ENCODE data around the gene SLX4IP.

The SLX4IP gene

GRCh38 chr20:10633718-10634117, 198.6 kb downstream of the SLX4IP start:
- Histone ChIP-seq H2BK120ac (ENCODE audit: low read depth, low read length) (no peak overlapping the region), H3K4ac (ENCODE audit: low read depth, low read length) (no peak overlapping the region), H3K27me3 (ENCODE audit: insufficient read depth, low read length, poor library complexity) (no peaks in the 10 kb centered on the region), H3K4me1 (ENCODE audit: control insufficient read depth, low read depth, low read length) (peaks cover 8% of the 10 kb centered on the region), H3K9ac (ENCODE audit: low read length) (no peak overlapping the region), H3K4me2 (ENCODE audit: low read length) (no peak overlapping the region), H3K79me2 (ENCODE audit: control insufficient read depth, insufficient read depth, low read length) (no peaks in the 10 kb centered on the region), H3K18ac (ENCODE audit: low read length) (no peak overlapping the region), H4K8ac (ENCODE audit: low read depth, low read length) (no peak overlapping the region), H4K5ac (ENCODE audit: low read length) (no peak overlapping the region), H2BK5ac (ENCODE audit: low read length) (no peak overlapping the region), H3K4me3 (ENCODE audit: low read length) (no peak overlapping the region), H3K56ac (ENCODE audit: low read length) (no peak overlapping the region), H3K27ac (ENCODE audit: low read depth, low read length) (no peak overlapping the region), H2BK15ac (replicated peaks; ENCODE audit: low read depth) (no peak overlapping the region), H3K79me1 (ENCODE audit: low read length) (no peaks in the 10 kb centered on the region), H2AK5ac (ENCODE audit: low read length) (no peak overlapping the region), H3K23ac (ENCODE audit: low read length) (no peak overlapping the region), H3K36me3 (ENCODE audit: control insufficient read depth, insufficient read depth, low read length) (no peaks in the 10 kb centered on the region)
- DNase-seq: no peak
- no CpG with 5 or more reads among the region's 5 CpGs for WGBS (ENCODE audit: extremely low coverage, insufficient coverage, low lambda C conversion rate)

- Histone ChIP-seq H2AK5ac (ENCODE audit: low read length) (no peak overlapping the region), H3K27me3 (ENCODE audit: insufficient read depth, low read length, poor library complexity) (no peaks in the 10 kb centered on the region)
- no CpG with 5 or more reads among the region's 5 CpGs for WGBS (ENCODE audit: extremely low coverage, insufficient coverage, low lambda C conversion rate)
Observed at GRCh38 chr20:10634211-10634610, 199.1 kb downstream of the SLX4IP start.

GRCh38 chr20:10634683-10635411, 199.7 kb downstream of the SLX4IP start:
- Histone ChIP-seq H4K5ac (ENCODE audit: low read length) (no peak overlapping the region), H3K36me3 (ENCODE audit: control insufficient read depth, insufficient read depth, low read length) (no peaks in the 10 kb centered on the region), H3K4ac (ENCODE audit: low read depth, low read length) (no peak overlapping the region), H3K79me2 (ENCODE audit: control insufficient read depth, insufficient read depth, low read length) (no peaks in the 10 kb centered on the region), H2AK5ac (ENCODE audit: low read length) (no peak overlapping the region), H2BK15ac (replicated peaks; ENCODE audit: low read depth) (no peak overlapping the region), H3K4me2 (ENCODE audit: low read length) (no peak overlapping the region), H3K56ac (ENCODE audit: low read length) (no peak overlapping the region), H3K27me3 (ENCODE audit: insufficient read depth, low read length, poor library complexity) (no peaks in the 10 kb centered on the region), H3K27ac (ENCODE audit: low read depth, low read length) (no peak overlapping the region), H3K79me1 (ENCODE audit: low read length) (no peaks in the 10 kb centered on the region), H4K8ac (ENCODE audit: low read depth, low read length) (no peak overlapping the region), H3K23ac (ENCODE audit: low read length) (no peak overlapping the region), H3K4me1 (ENCODE audit: control insufficient read depth, low read depth, low read length) (peaks cover 10% of the 10 kb centered on the region), H3K4me3 (ENCODE audit: low read length) (no peak overlapping the region), H2BK120ac (ENCODE audit: low read depth, low read length) (no peak overlapping the region), H3K18ac (ENCODE audit: low read length) (no peak overlapping the region), H2BK5ac (ENCODE audit: low read length) (no peak overlapping the region), H3K9ac (ENCODE audit: low read length) (no peak overlapping the region)
- DNase-seq: no peak
- WGBS (ENCODE audit: extremely low coverage, insufficient coverage, low lambda C conversion rate): no CpG with 5 or more reads among the region's 11 CpGs

More at GRCh38 chr20:10634211-10634610, 199.1 kb downstream of the SLX4IP start:
- Histone ChIP-seq H2BK5ac (ENCODE audit: low read length) (no peak overlapping the region), H4K8ac (ENCODE audit: low read depth, low read length) (no peak overlapping the region), H3K4me3 (ENCODE audit: low read length) (no peak overlapping the region), H3K79me2 (ENCODE audit: control insufficient read depth, insufficient read depth, low read length) (no peaks in the 10 kb centered on the region), H3K18ac (ENCODE audit: low read length) (no peak overlapping the region), H3K4ac (ENCODE audit: low read depth, low read length) (no peak overlapping the region), H3K23ac (ENCODE audit: low read length) (no peak overlapping the region), H2BK120ac (ENCODE audit: low read depth, low read length) (no peak overlapping the region), H3K36me3 (ENCODE audit: control insufficient read depth, insufficient read depth, low read length) (no peaks in the 10 kb centered on the region), H3K4me2 (ENCODE audit: low read length) (no peak overlapping the region), H3K56ac (ENCODE audit: low read length) (no peak overlapping the region), H2BK15ac (replicated peaks; ENCODE audit: low read depth) (no peak overlapping the region), H3K79me1 (ENCODE audit: low read length) (no peaks in the 10 kb centered on the region), H3K9ac (ENCODE audit: low read length) (no peak overlapping the region), H4K5ac (ENCODE audit: low read length) (no peak overlapping the region), H3K4me1 (ENCODE audit: control insufficient read depth, low read depth, low read length) (peaks cover 8% of the 10 kb centered on the region), H3K27ac (ENCODE audit: low read depth, low read length) (no peak overlapping the region)
- DNase-seq: no peak

- Histone ChIP-seq H3K27me3 (ENCODE audit: insufficient read depth, low read length, poor library complexity) (no peaks in the 10 kb centered on the region), H3K4me2 (ENCODE audit: low read length) (no peak overlapping the region), H3K79me1 (ENCODE audit: low read length) (no peaks in the 10 kb centered on the region), H3K27ac (ENCODE audit: low read depth, low read length) (no peak overlapping the region), H3K9ac (ENCODE audit: low read length) (no peak overlapping the region), H3K23ac (ENCODE audit: low read length) (no peak overlapping the region), H3K36me3 (ENCODE audit: control insufficient read depth, insufficient read depth, low read length) (no peaks in the 10 kb centered on the region), H4K8ac (ENCODE audit: low read depth, low read length) (no peak overlapping the region), H3K4me1 (ENCODE audit: control insufficient read depth, low read depth, low read length) (peaks cover 13% of the 10 kb centered on the region), H2BK15ac (replicated peaks; ENCODE audit: low read depth) (no peak overlapping the region), H2BK120ac (ENCODE audit: low read depth, low read length) (no peak overlapping the region), H3K18ac (ENCODE audit: low read length) (no peak overlapping the region), H2BK5ac (ENCODE audit: low read length) (no peak overlapping the region), H2AK5ac (ENCODE audit: low read length) (no peak overlapping the region), H3K56ac (ENCODE audit: low read length) (no peak overlapping the region), H4K5ac (ENCODE audit: low read length) (no peak overlapping the region), H3K4ac (ENCODE audit: low read depth, low read length) (no peak overlapping the region), H3K4me3 (ENCODE audit: low read length) (no peak overlapping the region), H3K79me2 (ENCODE audit: control insufficient read depth, insufficient read depth, low read length) (no peaks in the 10 kb centered on the region)
- DNase-seq: no peak
- WGBS (ENCODE audit: extremely low coverage, insufficient coverage, low lambda C conversion rate): no CpG with 5 or more reads among the region's 5 CpGs
Observed at GRCh38 chr20:10635476-10636208, 200.5 kb downstream of the SLX4IP start.

GRCh38 chr20:10636326-10636818, 201.3 kb downstream of the SLX4IP start:
- no peak overlapping the region for H3K56ac ChIP-seq (ENCODE audit: low read length)
- no peak overlapping the region for H4K5ac ChIP-seq (ENCODE audit: low read length)
- no peak overlapping the region for H3K27ac ChIP-seq (ENCODE audit: low read depth, low read length)
- H3K4me2 ChIP-seq (ENCODE audit: low read length): no peak overlapping the region
- H3K79me2 ChIP-seq (ENCODE audit: control insufficient read depth, insufficient read depth, low read length): no peaks in the 10 kb centered on the region
- WGBS (ENCODE audit: extremely low coverage, insufficient coverage, low lambda C conversion rate): no CpG with 5 or more reads among the region's 5 CpGs
- H4K8ac ChIP-seq (ENCODE audit: low read depth, low read length): no peak overlapping the region
- H3K23ac ChIP-seq (ENCODE audit: low read length): no peak overlapping the region
- no peak overlapping the region for H3K4me3 ChIP-seq (ENCODE audit: low read length)
- H3K4me1 ChIP-seq (ENCODE audit: control insufficient read depth, low read depth, low read length): peaks cover 13% of the 10 kb centered on the region
- no peak overlapping the region for H2BK120ac ChIP-seq (ENCODE audit: low read depth, low read length)
- no peak overlapping the region for H3K18ac ChIP-seq (ENCODE audit: low read length)
- no peaks in the 10 kb centered on the region for H3K79me1 ChIP-seq (ENCODE audit: low read length)
- no peak overlapping the region for H3K9ac ChIP-seq (ENCODE audit: low read length)
- H3K4ac ChIP-seq (ENCODE audit: low read depth, low read length): no peak overlapping the region
- H3K36me3 ChIP-seq (ENCODE audit: control insufficient read depth, insufficient read depth, low read length): no peaks in the 10 kb centered on the region
- no peak overlapping the region for H2AK5ac ChIP-seq (ENCODE audit: low read length)
- no peak overlapping the region for H2BK15ac ChIP-seq (replicated peaks; ENCODE audit: low read depth)
- H2BK5ac ChIP-seq (ENCODE audit: low read length): no peak overlapping the region
- DNase-seq: no peak
- H3K27me3 ChIP-seq (ENCODE audit: insufficient read depth, low read length, poor library complexity): no peaks in the 10 kb centered on the region
